Testis (tissue), 3 donors: ENCODE measurements around the gene CFAP43. TPM values are rescaled to one million over a fixed set of nuclear protein-coding genes. Genes with fewer than 3 reads are reported as not detected.

Experiments
- DNase-seq: peaks from one replicate; pipeline ENCODE4 v3.0.0-alpha.2; 2019
- H3K27ac ChIP-seq, 2 donors: fragments of 200-600 bp; sonication (generic); one replicate each; pipeline ENCODE4 v1.5.1; 2019
- H3K27me3 ChIP-seq: fragments of 200-600 bp; sonication (generic); one replicate; pipeline ENCODE4 v1.5.1; 2019
- H3K36me3 ChIP-seq: fragments of 200-600 bp; sonication (generic); one replicate; pipeline ENCODE4 v1.5.1; 2017; ENCODE audit warnings: low read depth; ENCODE audit errors: missing control alignments
- H3K4me1 ChIP-seq: fragments of 200-600 bp; sonication (generic); one replicate; pipeline ENCODE4 v1.5.1; 2019
- H3K4me3 ChIP-seq, 2 donors: fragments of 200-600 bp; sonication (generic); one replicate each; pipeline ENCODE4 v1.5.1; 2017 to 2019
- H3K9me3 ChIP-seq: fragments of 200-600 bp; sonication (generic); one replicate; pipeline ENCODE4 v1.5.1; 2017
- CTCF ChIP-seq, 3 experiments: fragments of 450-650 bp in 2 of 3; fragments of 200-600 bp in 1 of 3; sonication (generic) in 1 of 3; IDR thresholded peaks; one replicate each; pipeline ENCODE4 v1.5.1; 2016 to 2019; ENCODE audit warnings: antibody characterized with exemption in 3 of 3, mild to moderate bottlenecking in 2 of 3, moderate library complexity in 1 of 3
- POLR2A ChIP-seq: fragments of 450-650 bp; IDR thresholded peaks from one replicate; pipeline ENCODE4 v1.6.1; 2017; ENCODE audit warnings: antibody characterized with exemption, mild to moderate bottlenecking, moderate library complexity
- WGBS, 2 donors: methylation state at CpG; one replicate each; pipeline ENCODE4 v1.1.5; 2018; 5-methylcytosine and 5-hydroxymethylcytosine counted together
- intact Hi-C: fragments of 100-400 bp; cut with DNase I; formaldehyde crosslinking; loops from one replicate; pipeline ENCODE4 v1.15.1; 2023; ENCODE audit warnings: low total_unique reads
- polyA plus RNA-seq: library from polyadenylated mRNA; stranded (reverse); fragments of 350-450 nt; fragmentation: Illumina TruSeq; extraction: RNeasy Lipid Tissue Mini Kit (QIAGEN cat#74804); gene quantifications from one replicate; pipeline ENCODE4 v1.2.3, GENCODE V29; 2014; ENCODE audit warnings: low read depth, low replicate concordance; ENCODE audit not compliant: insufficient read depth
- total RNA-seq, 2 donors: library from RNA; depleted of rRNA; stranded (reverse); fragments of >200 nt; gene quantifications; one replicate each; pipeline ENCODE4 v1.2.3, GENCODE V29; 2016

Gene CFAP43
- total and polyA plus RNA-seq, 3 donors from 2014 or later: 37.8 to 72.8 (median 60.7) TPM

- intact Hi-C loops: no loop called here
These were observed 42.9 kb upstream of the CFAP43 start for GRCh38 chr10:104274762-104275721.

GRCh38 chr10:104273899-104274575 is 41.9 kb upstream of the CFAP43 start:
- no peaks in the 10 kb centered on the region for H3K9me3 ChIP-seq
- 74 to 88% methylated on average over 4 of the region's 4 CpGs for WGBS, 2 donors
- no peaks in the 10 kb centered on the region for H3K27me3 ChIP-seq
- TF ChIP-seq POLR2A (no peak), CTCF (IDR thresholded peaks at IDR 0.05) (no peak)
- H3K36me3 ChIP-seq: no peaks in the 10 kb centered on the region
- peaks cover 4% of the 10 kb centered on the region for H3K4me1 ChIP-seq
- peak overlapping the region in 1 of 2 donors; percentile 60 for H3K4me3 ChIP-seq
- no peak for DNase-seq
- no peak overlapping the region for H3K27ac ChIP-seq
- intact Hi-C loops: no loop called here

More at GRCh38 chr10:104274762-104275721, 42.9 kb upstream of the CFAP43 start:
- no peaks in the 10 kb centered on the region for H3K4me1 ChIP-seq
- peak; percentile 68 for DNase-seq
- TF ChIP-seq CTCF (IDR thresholded peaks at IDR 0.05) (peak; percentile 61 to 78 (median 65)), POLR2A (no peak)
- H3K27me3 ChIP-seq: no peaks in the 10 kb centered on the region
- H3K4me3 ChIP-seq: peak overlapping the region; percentile 7 to 60
- no peaks in the 10 kb centered on the region for H3K36me3 ChIP-seq
- WGBS, 2 donors: 23 to 26% methylated on average over 25 to 42 of the region's 42 CpGs
- peak overlapping the region in 1 of 2 donors; percentile 62 for H3K27ac ChIP-seq
- H3K9me3 ChIP-seq: no peaks in the 10 kb centered on the region

GRCh38 chr10:104273286-104273685 is 41.1 kb upstream of the CFAP43 start:
- H3K9me3 ChIP-seq: no peaks in the 10 kb centered on the region
- intact Hi-C loops: no loop called here
- no peak overlapping the region for H3K4me3 ChIP-seq
- no peak for DNase-seq
- peaks cover 6% of the 10 kb centered on the region for H3K4me1 ChIP-seq
- TF ChIP-seq CTCF (IDR thresholded peaks at IDR 0.05) (no peak), POLR2A (no peak)
- H3K27me3 ChIP-seq: no peaks in the 10 kb centered on the region
- no peak overlapping the region for H3K27ac ChIP-seq
- H3K36me3 ChIP-seq: no peaks in the 10 kb centered on the region
- 81 to 95% methylated on average over 1 of the region's 1 CpG for WGBS, 2 donors

- peak; percentile 100 for DNase-seq
- H3K36me3 ChIP-seq: no peaks in the 10 kb centered on the region
- no peaks in the 10 kb centered on the region for H3K9me3 ChIP-seq
- no peaks in the 10 kb centered on the region for H3K27me3 ChIP-seq
- H3K4me1 ChIP-seq: peaks cover 12% of the 10 kb centered on the region
- H3K27ac ChIP-seq: peak within 1 kb of the TSS; percentile 60 to 81
- H3K4me3 ChIP-seq: peak within 1 kb of the TSS; percentile 83 to 88
- TF ChIP-seq CTCF (IDR thresholded peaks at IDR 0.05) (no peak), POLR2A (peak; percentile 67)
- WGBS, 2 donors: 1 to 2% methylated on average over 18 to 42 of the region's 59 CpGs
- intact Hi-C loops: no loop called here
These were observed 36.8 kb upstream of the CFAP43 start, which contains the start of gene GSTO2 for GRCh38 chr10:104268713-104269645. TSS of gene GSTO2 (plus strand) at chr10:104269184. CDS start at chr10:104274916, 5,732 bp downstream.
